Amygdala (tissue), 56 donors: Measurements from ENCODE around the gene VAMP2.

Experiments used
- DNase-seq, 56 donors: peaks; one replicate each; lab custom pipeline; 2025; lab: John Stamatoyannopoulos, UW

VAMP2 gene

DNA sequence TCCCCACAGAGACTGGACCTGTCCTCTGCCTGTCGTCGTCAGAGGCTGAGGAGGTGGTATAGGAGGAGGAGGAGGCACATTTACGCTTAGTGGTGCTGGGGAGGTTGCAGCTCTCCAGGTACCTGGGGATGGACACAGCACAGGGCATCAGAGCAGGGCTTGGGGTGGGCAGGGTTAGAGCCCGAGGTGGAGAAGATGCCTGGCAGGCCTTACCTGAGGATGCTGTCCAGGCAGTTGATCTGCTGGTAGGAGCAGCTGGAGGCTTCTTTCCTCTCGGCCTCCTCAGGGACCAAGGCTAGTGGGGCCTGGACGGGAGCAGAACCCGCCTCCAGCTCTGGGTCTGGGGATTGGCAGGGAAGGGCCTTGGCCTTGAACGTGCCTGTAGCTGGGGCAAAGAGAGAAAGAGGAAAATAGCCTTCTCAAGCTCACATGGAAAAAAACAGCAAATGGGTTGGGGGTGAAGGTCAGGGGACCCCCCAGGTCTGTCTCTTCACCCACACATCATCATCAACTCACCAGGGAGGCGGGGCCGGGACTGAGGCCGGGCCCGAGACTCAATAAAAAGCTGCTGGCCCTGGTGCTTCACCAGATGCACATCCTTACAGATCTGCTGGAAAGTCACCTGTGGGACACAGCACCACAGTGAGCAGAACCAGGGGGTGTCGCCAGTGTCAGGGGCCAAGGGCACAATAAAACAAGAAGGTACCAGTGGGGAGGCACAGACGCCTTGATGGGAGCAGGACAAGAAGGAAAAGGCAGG is 16.2 kb downstream of the VAMP2 start:
- DNase-seq: no peak

DNA sequence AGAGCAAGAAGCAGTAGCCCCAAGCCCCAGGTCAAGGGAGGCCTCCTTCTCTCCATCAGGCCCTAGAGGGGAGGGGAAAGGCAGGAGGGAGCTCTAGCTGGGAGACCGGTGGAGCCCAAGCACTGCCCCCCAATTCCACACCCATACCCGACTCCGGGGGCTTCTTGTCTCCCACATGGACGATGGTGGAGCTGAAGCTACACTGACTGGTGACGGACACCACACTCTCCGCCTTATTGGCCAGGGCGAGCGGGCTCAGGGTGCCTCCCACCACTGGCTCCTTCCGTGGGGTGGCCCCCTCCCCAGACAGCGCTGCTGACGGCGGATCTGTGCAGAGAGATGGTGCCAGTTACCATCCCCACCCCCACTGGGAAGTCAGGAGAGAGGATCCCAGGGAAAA is 16.9 kb downstream of the VAMP2 start:
- DNase-seq: no peak

- no peak for DNase-seq
Measured at GRCh38 chr17:8144401-8145231, 18.1 kb downstream of the VAMP2 start.

- no peak for DNase-seq
Measured at GRCh38 chr17:8143581-8144400, 19.0 kb downstream of the VAMP2 start.

- no peak for DNase-seq
Measured at GRCh38 chr17:8142887-8143580, 19.7 kb downstream of the VAMP2 start.

GRCh38 chr17:8142158-8142886 is 20.4 kb downstream of the VAMP2 start:
- DNase-seq: no peak

GRCh38 chr17:8141741-8142140 is 21.0 kb downstream of the VAMP2 start:
- DNase-seq: no peak

DNA sequence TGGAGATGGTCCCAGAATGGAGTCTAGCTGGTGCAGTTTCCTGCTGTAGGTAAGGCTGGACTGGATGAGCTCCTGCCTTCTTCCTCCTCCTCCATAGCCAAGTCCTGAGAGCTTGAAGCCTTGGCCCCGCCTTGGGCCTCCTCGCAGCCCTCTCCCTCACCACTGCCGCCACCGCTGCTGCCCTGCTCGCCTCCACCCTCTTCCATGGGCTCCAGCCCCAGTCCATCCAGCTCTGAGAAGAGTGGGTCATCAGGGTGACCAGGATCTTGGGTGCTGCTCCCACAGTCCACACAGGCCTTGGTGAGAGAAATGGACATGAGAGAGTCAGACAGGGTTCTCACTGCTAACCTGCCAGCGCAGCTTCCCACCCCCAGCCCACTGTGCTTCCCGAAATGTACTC is 21.7 kb downstream of the VAMP2 start:
- no peak for DNase-seq

DNA sequence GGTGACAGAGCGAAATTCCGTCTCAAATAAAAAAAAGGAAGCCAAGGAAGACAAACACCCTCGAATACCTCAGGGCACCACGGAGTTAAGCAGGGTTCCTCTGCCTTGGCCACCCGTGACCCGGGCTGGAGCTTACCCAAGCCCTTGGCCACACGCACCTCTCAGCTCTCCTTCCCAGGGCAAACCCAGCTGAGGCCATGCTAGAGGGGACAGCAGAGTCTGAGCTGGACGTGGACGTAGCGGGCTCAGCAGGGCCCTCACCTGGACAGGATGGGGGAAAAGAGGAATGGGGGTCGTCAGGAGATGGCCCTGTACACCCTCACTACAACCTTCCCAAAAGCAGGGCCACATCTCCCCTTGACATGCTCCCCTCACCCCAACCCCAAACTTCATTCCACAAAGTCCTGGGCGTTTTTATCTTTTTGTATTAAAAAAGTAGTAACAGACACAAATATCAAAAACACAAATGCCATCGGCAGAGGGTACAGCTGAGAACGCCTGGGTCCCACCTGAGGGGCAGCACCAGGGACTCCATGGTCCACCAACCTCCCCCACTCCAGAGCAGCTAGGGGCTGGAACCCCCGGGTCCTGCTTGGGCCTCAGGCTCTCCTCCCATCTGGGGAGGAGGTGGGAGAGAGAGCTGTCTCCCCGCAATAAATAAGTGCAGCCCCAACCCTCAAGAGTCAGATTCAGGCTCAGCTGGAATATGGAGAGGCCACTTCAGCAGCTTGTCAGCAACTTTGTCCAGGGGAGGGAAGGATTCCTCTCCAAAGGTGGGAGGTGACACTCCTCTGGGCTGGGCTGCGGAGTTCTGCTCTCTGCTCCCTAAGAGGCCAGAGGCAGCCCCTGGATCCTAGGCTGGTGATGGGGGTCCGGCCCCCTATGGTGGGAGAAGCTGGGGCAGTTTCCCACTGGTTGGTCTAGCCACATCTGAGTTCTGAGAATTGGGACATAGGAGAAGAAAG is 22.4 kb downstream of the VAMP2 start:
- no peak for DNase-seq

DNA sequence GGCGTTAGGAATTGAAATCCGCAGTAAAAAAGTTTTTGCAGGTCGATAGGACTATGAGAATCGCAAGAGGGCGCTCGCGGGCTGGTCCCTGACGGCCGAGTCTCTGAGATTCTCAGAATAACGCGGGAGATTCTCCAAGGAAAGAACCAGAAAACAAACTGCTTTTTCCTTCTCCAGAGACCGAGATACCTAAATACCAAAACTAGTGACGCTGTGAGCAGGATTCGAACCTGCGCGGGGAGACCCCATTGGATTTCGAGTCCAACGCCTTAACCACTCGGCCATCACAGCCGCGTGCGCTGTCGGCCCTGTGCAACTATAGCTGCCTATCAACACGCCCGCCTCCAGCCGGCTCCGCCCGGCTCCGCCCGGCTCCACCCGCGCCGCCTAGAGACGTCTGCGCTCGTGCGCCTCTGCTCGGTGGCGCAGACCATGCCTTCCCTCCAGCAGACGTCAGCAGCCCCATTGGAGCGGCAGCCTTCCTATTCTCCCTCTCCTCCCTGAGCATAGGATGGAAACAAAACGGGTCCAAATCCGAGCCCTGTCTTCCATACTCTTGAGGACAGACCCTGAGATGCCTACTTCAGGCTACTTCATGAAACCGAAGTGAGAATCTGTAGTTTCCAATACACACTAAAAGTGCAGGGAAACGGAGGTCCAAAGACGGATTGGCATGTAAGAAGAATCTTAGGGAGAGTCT is 23.9 kb downstream of the VAMP2 start:
- peak in 55 of 56 donors; percentile 59 to 97 (median 88) for DNase-seq

- DNase-seq: no peak
Measured at GRCh38 chr17:8138374-8138671, 24.4 kb downstream of the VAMP2 start.

DNA sequence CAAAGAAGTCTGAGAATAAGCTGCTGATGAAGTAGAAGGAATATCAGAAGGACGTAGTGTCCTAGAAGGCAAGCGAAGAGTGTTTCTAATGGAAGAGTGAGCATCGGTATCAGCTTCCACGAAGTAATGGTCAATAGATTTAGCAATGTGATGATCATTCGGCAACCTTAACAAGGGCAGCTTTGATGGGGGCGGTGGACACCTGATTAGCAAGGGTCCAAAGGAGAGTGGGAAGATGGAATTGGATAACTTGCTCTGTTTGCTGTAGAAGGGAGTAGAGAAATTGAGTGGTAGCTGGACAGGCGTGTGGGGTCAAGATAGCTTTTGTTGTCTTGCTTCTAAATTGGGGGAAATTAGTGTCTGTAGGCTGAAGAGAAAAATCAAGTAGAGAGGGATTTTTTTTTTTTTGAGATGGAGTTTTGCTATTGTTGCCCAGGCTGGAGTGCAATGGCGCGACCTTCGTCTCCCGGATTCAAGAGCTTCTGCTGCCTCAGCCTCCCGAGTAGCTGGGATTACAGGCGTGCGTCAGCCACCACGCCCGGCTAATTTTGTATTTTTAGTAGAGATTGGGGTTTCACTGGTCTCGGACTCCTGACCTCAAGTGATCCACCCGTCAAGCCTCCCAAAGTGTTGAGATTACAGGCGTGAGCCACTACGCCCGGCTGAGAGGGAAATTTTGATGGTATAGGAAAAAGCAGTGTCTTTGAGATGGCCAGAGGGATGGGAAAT is 24.9 kb downstream of the VAMP2 start:
- no peak for DNase-seq

DNA sequence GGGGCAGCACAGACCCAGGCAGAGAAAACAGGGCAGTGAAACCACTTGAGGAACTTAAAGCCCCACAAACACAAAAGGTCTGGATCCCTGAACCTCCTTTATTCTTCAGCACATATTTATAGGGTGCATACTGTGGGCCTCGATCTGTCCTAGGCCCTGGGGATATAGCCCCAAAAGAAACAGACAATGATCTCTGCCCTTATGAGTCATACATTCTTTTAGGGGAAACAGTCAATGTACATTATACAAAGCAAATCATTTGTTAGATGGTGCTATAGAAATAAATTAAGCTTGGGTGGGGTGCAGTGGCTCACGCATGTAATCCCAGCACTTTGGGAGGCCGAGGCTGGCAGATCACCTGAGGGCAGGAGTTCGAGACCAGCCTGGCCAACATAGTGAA is 28.8 kb downstream of the VAMP2 start:
- no peak for DNase-seq

GRCh38 chr17:8133399-8133798 is 29.3 kb downstream of the VAMP2 start:
- DNase-seq: no peak

GRCh38 chr17:8131844-8132441 is 30.8 kb downstream of the VAMP2 start:
- no peak for DNase-seq

GRCh38 chr17:8128125-8128784 is 34.5 kb downstream of the VAMP2 start:
- no peak for DNase-seq
